ENCODE results near the gene TPCN1. TPM values are rescaled to one million over a fixed set of nuclear protein-coding genes. Genes with fewer than 3 reads are reported as not detected.

The TPCN1 gene
- total RNA-seq, 1 donor from 2014 or later = 9.1 TPM

DNA sequence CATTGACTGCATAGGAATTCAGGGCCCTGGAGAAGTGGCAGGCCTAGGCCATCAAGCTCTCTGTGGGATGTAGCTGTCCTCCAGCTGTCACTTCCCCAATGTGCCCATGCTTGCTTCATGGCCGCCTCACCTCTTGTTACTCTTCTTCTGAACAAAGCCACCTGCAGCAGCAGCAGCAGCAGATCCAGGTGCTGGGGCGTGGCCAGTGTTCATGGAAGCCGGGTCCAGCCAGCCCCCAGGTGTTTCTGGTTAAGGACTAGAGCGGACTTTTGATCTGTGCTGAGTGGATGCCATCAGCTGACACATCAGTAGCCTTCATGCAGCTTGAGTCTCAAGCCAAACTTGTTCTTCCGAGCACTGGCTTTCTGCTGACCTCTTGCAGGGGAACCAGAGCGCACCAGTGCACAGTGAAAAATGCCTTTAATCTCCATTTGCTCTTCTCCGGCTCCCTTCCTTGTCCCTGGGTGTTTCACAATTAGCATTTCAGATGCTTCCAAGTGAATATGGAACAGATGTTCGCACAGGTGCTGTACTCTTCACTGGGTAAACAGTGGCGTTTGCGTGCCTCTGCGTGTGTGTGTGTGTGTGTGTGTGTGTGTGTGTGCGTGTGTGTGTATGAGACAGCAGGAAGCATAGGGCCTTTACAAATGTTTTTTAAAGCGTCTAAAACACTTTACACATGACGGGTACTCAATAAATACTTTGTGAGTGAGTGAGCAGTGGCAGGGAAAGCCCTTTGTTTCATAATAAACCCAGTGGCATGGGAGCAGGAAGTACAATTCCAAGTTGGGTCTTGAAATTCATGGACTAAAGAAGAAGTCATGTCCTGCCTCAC lies 20.1 kb downstream of the TPCN1 start:
- no peak for DNase-seq (ENCODE audit: low spot score)

DNA sequence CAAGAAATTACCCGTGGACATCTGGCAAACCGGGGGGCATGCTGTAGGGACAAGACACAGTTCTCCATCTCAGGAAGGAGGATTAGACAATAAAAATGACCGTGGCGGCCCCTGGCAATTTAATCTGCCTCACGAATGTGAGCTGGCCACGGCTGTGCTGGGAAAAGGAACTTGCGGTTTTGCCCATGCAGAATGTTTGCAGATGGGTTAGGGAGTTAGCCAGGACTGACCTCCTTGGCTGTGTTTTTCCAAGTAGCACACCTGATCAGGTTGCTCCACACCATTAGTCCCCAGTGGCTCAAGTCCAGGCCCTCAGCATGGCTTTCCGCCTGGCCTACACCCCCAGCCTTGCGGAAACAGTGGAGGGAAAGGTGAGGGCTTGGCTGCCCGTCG lies 20.8 kb downstream of the TPCN1 start:
- DNase-seq (ENCODE audit: low spot score) = no peak

DNA sequence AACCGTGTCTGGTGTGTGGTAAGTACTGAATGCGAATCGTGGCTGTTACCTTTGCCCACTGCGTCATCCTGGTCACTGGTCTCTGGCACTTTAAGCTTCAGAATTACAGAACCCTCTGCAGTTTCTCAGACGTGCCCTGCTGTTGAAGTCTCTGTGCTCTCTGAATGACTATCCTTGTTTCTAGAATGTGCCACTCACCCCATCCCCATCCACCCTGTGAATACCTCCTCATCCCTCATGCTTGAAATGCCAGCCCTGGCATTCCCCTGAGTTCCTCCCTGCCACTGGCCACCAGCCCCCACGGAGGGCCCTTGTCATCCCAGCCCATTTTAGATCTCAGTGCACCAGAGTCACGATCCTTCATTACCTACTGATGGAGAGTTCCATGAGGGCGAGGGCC lies 21.3 kb downstream of the TPCN1 start:
- DNase-seq (ENCODE audit: low spot score) = no peak

DNA sequence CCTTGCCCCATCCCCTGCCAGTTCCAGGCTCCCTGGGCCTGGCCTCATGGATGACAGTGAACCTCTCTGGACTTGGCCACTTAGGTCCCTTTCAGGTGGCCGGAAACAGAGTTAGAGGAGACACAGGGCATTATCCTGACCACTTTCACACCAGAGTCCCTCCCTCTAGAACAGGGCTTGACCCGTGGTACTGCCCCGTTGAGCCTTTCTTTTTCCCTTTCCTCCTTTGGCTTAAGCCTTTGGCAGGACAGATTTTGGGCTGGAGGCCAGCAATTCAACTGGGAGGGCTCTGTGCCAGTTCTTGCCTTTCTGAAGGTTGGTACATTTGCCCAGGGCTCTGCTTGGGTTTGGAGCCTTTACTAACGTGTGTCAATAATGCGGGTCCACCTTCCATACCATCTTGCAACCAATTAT lies 22.8 kb downstream of the TPCN1 start:
- DNase-seq (ENCODE audit: low spot score) = peak; percentile 44

DNA sequence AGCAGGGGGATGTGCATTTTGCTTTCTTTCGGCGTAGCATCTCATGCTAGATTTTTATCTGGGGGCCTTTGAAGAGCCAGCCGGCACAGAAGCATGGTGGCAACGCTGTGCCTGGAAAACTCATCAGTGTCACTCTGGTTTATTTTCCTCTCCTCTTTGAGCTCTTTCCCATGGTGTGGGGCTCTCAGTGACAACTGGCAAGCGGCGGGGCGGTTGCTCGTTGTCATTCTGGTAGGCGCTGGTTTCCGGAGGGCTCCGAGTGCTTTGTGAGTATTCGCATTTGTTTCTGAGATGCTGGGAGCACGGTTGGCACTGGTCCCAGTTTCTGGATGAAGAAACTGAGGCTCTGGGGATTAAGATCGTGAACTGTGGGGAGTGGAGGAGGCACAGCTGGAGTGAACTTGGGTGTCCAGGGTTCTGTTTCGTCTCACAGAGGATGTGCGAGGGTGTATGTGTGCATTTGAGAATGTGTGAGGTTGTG lies 23.3 kb downstream of the TPCN1 start:
- peak; percentile 33 for DNase-seq (ENCODE audit: low spot score)

DNA sequence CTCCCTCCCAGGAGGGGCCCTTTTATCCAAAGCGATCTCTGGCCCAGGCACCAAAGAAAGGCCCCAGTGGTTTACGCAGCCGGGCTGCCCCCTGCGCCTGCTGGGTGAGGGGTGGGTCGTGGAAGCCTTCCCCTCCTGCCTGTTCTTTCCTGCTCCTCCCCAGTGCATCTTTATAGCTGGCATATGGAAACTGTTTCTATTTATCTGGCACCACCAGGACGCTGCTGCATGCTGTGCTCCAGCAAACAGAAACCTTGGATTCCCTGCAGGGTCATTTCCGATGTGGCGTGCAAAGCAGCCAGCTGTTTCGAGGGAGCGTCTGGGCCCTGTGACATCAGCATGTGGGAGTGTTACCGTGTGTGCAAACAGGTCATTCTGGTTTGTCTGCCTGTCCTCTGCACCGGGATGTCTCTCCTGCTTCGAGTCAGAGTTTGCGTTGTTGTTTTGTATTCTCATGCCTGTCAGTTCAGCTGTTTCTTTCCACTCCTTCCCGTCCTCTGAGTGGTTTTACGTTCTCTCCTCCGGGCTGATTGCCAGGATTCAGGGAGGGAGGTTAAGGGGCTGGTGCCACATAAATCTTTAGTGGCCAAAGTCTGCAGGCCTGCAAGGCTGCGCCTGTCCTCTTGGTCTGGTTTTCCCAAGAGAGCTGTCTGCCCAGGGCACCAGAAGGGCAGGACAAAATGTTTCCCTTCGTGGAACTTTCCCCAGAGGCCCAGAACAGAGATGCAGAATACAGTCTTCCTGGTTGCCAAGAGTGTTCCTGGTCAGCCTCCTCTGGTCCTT lies 24.6 kb downstream of the TPCN1 start:
- peak; percentile 92 for DNase-seq (ENCODE audit: low spot score)

DNA sequence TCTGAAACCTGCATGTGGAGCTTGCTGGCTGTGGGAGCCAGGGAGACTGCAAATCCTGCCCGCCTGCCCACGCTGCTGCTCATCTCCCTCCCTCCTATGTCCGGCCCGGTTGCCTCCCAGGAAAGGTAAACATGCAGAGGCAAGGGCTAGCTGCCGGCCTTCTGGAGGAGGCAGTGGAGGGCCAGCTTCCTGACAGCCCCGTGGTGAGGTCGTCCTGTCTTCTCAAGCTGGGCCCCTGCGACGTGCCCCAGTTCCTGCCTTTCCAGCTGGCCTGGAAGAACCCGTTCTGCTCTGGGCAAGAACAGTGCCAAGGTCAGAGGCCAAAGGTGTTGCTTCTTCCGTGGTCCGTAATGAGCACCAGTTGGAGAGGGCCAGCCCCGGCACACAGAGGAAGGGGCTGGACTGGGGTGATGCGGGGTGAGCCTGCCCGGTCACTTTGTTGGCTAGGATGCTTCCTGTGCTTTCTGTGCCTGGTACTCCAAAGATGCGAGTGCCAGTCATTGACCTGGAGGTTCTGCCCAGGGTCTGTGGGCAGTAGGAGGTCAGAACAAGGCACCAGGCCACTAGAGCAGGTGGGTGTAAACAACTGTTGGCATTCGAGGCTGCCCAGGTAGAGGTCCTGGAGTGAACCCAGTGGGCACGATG lies 25.3 kb downstream of the TPCN1 start:
- no peak for DNase-seq (ENCODE audit: low spot score)

DNA sequence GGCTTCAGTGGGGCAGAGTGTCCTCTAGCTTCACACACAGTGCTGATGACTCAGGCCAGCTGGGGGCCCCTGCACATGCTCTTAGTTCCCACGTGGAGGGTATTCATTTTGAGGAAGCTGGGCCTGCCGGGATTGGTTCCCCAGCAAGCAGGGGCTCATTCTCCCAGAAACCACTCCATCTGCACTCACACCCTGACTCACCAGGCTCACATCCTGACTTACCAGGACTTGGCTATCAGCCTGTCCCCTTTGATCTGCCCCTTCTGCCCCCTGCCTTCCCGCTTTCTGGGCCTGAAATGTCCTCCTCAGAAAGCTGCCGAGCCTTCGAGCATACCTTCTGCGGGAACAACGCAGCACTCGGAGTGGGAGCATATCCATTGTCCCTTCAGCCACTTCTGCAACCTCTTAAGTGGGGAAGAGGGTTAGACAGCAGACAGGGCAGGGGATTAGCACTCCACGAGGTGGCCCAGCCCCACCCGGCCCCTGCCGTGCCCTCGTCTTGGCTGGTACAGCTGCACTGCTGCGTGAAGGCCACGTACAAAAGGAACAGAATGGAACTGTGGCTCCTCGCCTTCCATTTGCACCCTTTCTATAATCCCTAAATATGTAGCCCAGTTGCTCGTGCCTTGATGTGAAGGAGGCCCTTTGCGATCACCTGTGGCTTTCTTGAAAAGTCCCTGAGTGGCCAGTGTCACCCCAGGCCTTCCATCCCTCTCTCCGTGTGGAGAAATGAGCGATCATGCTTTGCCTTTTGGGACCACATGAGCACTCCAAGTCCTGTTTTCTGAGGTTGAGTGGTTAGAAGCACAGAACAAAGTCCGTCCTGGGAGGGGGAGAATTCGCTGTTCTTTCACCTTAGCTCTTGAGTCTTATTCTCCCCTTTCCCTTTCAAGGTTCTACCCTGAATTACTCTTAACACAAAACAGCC lies 26.1 kb downstream of the TPCN1 start:
- no peak for DNase-seq (ENCODE audit: low spot score)

DNA sequence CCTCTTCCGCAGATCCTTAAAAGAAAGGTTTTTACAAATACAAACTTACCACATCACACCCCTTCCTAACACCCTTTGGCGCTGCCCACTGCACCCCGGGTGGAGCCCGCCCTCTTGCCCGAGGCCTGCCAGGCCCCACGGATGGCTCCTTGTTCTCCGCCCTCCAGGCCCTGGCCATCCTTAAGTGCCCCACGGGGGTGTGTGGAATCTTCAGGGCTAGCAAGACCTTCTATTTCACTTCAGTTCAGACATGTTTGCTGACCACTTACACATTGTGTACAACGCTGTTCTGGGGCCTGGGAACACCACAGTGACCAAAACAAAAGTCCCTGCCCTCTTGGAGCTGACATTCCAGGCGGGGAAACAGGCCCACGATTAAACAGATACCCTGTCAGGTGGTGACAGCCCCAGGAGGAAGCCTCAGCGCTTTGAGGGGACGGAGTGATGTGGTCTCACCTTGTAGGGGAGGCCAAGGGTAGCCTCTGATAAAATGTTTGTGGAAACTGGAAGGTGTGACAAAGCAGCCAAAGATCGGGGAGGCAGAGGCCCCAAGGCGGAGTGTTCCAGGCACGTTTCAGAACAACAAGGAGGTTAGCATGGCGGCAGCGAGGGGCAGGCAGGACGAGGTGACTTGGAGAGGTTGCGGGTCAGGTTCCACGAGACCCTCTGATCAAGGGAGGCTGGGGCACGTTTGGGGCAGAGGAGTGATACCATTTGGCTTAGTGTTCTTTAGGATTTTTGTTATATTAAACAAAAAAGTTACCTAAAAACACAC lies 27.0 kb downstream of the TPCN1 start:
- DNase-seq (ENCODE audit: low spot score) = no peak

DNA sequence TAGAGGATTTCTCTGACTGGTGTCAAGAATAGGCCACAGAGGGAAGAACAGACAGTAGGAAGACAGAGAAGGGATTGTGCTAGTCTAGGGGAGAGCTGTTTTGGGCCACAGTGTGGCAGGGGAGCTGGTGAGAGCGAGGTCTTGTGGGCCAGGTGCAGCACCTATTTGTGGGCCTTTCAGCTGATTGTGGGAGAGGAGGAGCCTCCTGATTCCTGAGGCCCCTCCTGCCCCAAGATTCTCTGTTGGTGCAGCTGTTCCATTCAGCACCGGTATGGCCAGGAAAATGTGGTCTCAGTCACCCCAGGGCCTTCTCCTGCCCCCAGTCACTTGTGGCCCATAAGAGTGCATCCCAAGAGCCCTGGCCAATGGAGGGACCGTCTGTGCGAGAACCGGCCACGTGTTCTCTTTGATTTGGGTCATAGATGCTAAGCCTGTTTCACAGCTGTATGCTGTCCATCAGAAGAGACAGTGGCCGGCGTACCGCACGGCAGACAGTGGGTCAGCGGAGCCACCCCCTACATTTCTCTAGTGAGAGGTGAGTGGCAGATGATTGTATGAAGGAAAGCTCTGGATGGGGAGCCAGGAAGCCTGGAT lies 27.7 kb downstream of the TPCN1 start:
- DNase-seq (ENCODE audit: low spot score) = no peak

DNA sequence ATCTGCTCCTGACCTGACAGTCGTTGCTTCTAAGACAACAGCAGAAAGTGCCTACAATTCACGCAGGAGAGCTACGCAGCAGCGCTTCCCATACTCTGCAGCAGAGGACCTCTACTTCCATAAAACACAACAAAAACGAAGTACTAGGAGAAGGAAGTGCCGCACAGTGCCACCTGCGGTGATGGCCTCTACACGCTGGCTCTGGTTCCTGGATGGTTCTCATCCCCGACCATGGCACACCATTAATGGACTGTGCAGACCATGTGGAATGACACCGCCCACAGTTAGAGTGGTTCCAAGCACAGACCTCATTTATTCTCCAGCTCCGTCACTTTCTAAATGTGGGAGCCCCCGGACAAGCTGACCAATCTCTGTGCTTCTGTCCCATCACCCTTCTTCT lies 28.3 kb downstream of the TPCN1 start:
- DNase-seq (ENCODE audit: low spot score) = no peak

DNA sequence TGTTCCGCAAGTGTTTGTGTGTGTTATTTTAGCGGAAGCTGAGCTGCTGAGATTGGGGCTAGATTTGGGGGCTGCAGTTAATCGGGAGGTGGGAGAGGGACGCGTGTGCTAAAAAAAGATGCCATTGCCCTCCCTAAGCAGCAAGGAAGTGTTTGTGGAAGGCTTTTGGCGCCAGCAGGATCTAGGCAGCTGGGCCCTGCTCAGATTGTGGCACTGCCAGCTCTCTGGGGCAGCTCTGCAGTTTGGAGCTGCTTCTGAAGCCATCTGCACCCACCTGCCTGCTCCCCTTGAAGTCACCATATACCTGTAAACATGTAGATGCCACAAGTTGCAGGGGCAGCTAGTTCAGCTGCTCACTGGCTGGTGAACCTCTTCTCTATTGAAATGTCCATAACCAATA lies 28.8 kb downstream of the TPCN1 start:
- no peak for DNase-seq (ENCODE audit: low spot score)

DNA sequence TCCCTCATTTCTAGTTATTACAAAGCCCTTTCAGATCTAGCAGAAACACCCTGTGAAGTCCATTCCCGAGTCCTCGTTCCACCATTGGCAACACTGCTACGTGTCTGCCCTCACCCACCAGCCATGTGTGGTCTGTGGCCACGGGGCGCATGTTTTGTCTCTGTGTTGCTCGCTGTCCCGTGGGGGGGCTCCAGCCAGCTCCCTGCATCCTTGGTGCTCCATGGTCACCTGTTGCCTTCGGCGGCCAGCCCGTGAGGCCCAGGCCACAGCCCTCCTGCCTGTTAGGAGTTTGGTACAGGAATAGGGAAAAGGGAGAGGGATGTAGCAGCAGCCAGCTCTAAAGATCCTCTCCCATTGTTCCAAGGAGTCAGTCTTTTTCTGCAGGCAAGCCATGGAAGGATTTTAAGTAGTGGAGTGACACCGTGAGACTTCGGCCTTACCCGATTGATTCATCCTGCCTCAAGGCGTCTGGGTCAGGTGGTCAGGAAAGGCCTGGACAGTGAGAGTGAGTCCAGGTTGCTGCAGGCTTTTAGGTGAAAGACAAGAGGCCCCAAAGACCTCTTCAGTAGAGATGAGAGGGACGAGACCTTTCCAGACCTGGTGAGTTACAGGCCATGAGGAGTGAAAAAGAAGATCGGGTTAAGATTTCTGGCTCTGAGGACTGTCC lies 30.3 kb downstream of the TPCN1 start:
- no peak for DNase-seq (ENCODE audit: low spot score)

DNA sequence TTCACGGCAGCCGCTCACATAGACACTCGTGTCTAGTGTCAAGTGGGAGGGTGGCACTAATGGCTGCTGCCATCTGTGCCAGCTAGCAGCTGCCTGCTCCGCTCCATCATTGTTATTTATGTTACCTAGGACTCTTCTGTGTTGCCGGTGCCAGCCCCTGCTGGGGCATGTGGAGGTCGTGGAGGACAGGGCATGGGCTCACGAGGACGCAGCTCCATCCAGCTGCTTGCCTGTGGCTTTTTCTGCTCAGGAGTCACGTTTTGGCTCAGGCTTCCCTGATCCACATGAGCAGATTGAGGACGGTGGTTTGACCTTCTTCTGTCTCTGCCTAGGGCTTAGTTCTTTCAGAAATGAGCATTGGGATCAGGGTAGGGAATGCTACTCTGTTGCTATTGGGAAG lies 31.2 kb downstream of the TPCN1 start:
- DNase-seq (ENCODE audit: low spot score) = no peak

DNA sequence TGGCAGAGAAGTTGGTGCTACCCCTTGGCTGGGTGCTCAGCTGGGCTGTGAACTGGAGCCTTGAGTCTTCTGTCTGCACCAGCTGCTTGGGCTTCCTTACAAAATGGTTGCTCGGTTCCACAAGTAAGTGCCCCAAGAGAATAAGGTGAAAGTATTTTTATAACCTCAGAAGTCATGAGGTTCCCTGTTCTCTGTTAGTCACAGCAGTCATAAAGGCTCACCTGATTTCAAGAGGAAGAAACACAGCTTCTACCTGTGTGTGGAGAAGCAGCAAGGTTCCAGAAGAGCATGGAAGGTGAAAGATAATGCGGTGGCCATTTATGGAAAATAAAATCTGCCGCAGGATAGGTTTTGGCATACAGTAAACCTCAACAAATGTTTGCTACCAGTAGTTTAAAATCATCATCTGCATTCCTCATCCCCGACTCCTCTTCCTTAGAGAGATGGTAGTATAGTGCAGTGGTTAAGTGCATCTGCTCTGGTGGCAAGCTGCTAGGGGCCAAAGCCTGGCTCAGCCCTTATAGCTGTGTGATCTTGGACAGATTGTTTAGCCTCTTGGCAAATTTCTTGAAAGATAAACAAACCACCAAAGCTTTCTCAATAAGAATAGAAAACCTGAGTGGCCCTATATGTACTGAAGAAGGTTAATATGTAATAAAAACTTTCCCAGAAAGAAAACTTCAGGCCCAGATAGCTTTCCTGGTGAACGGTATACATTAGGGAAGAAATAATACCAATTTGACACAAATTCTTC lies 32.4 kb downstream of the TPCN1 start:
- no peak for DNase-seq (ENCODE audit: low spot score)

DNA sequence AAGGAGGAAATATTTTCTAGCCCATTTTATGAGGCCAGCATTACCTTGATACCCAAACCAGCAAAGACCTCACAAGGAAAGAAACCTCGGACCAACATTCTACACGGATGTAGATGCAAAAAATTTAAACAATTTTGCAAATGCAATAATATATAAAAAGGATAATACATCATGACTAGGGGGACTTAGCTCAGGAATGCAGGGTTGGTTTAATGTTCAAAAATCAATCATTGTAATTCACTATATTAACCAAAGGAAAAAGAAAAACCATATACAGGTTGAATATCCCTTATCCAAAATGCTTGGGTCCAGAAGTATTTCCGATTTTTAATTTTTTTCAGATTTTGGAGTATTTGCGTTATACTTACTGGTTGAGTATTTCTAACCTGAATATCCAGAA lies 33.0 kb downstream of the TPCN1 start:
- no peak for DNase-seq (ENCODE audit: low spot score)

DNA sequence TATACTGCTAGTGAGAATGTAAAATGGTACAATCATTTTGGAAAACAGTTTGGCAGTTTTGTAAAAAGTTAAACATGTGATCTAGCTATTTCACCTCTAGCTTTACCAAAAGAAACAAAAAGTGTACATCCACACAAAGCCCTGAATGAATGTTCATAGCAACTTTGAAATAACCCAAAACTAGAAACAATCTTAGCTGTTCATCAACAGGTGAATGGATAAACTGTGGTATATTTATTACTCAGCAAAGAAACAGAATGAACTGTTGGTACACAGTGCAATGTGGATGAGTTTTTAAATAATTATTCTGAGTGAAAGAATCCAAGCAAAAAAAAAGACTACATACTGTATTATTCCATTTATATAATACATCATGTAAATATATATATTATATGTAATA lies 36.3 kb downstream of the TPCN1 start:
- DNase-seq (ENCODE audit: low spot score) = no peak

DNA sequence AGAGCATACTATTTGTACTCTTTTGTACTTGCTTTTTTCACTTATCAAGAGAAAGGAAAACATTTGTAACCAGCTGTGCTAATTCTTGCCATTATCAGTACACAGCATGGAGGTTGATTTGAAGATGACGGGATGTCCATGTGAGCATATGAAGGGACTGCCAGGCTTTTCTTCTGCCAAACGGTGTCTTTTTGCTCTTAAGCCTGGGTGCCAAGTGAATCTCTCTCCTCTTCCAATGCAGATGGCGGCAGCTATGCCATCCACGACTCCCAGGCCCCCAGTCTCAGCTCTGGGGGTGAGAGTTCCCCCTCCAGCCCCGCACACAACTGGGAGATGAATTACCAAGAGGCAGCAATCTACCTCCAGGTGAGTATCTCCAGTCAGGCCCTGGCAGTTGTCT lies 38.9 kb downstream of the TPCN1 start:
- DNase-seq (ENCODE audit: low spot score) = no peak

Data from umbilical cord (tissue), 2 donors.